ENCODE data around the gene ELK4.

- TF ChIP-seq CTCF (IDR thresholded peaks at IDR 0.05) (no peak), SMC3 (IDR thresholded peaks at IDR 0.05) (no peak), JUN (IDR thresholded peaks at IDR 0.05) (no peak), NPAS2 (CRISPR knock-in tag; IDR thresholded peaks at IDR 0.05; ENCODE audit: borderline replicate concordance) (no peak), POLR2A (IDR thresholded peaks at IDR 0.05; ENCODE audit: low read length) (no peak), POLR2AphosphoS2 (conservative IDR thresholded peaks at IDR 0.05; ENCODE audit: low read length) (no peak)
- TF ChIP-seq, protein P1, sequence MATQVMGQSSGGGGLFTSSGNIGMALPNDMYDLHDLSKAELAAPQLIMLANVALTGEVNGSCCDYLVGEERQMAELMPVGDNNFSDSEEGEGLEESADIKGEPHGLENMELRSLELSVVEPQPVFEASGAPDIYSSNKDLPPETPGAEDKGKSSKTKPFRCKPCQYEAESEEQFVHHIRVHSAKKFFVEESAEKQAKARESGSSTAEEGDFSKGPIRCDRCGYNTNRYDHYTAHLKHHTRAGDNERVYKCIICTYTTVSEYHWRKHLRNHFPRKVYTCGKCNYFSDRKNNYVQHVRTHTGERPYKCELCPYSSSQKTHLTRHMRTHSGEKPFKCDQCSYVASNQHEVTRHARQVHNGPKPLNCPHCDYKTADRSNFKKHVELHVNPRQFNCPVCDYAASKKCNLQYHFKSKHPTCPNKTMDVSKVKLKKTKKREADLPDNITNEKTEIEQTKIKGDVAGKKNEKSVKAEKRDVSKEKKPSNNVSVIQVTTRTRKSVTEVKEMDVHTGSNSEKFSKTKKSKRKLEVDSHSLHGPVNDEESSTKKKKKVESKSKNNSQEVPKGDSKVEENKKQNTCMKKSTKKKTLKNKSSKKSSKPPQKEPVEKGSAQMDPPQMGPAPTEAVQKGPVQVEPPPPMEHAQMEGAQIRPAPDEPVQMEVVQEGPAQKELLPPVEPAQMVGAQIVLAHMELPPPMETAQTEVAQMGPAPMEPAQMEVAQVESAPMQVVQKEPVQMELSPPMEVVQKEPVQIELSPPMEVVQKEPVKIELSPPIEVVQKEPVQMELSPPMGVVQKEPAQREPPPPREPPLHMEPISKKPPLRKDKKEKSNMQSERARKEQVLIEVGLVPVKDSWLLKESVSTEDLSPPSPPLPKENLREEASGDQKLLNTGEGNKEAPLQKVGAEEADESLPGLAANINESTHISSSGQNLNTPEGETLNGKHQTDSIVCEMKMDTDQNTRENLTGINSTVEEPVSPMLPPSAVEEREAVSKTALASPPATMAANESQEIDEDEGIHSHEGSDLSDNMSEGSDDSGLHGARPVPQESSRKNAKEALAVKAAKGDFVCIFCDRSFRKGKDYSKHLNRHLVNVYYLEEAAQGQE (IDR thresholded peaks at IDR 0.05), result no peak
- TF ChIP-seq, protein P2, sequence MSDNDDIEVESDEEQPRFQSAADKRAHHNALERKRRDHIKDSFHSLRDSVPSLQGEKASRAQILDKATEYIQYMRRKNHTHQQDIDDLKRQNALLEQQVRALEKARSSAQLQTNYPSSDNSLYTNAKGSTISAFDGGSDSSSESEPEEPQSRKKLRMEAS (IDR thresholded peaks at IDR 0.05), result no peak
These were observed 38.3 kb upstream of the ELK4 start for GRCh38 chr1:205670150-205670446.
